GM19025 (cell line): Measurements from ENCODE around the gene MYPOP.
"Not testable (repeated sequence)": the region's sequence is repeated elsewhere in the genome, so short reads cannot be mapped to it uniquely, and the experiment has no call there.

Experiments used
- ATAC-seq: cut with Tn5 transposase; IDR thresholded peaks from one replicate; pipeline ENCODE4 v1.9.1; 2021; ENCODE audit warnings: mild to moderate bottlenecking, low read depth, moderate library complexity; ENCODE audit not compliant: unreplicated experiment

MYPOP gene

GRCh38 chr19:45883881-45884681 lies 18.3 kb downstream of the MYPOP start:
- ATAC-seq = no peak

GRCh38 chr19:45883586-45883880 lies 18.9 kb downstream of the MYPOP start:
- ATAC-seq = no peak

- no peak for ATAC-seq
These were observed 19.5 kb downstream of the MYPOP start for GRCh38 chr19:45882652-45883585.

- ATAC-seq = no peak
These were observed 20.4 kb downstream of the MYPOP start for GRCh38 chr19:45881909-45882528.

- no peak for ATAC-seq
These were observed 21.1 kb downstream of the MYPOP start for GRCh38 chr19:45881082-45881908.

- ATAC-seq = no peak
These were observed 22.4 kb downstream of the MYPOP start for GRCh38 chr19:45879971-45880370.

- ATAC-seq = no peak
These were observed 23.4 kb downstream of the MYPOP start for GRCh38 chr19:45879055-45879454.

GRCh38 chr19:45878043-45878794 lies 24.2 kb downstream of the MYPOP start:
- ATAC-seq = no peak

- ATAC-seq = no peak
These were observed 25.8 kb downstream of the MYPOP start for GRCh38 chr19:45876411-45877197.

GRCh38 chr19:45876161-45876410 lies 26.3 kb downstream of the MYPOP start:
- no peak for ATAC-seq

- no peak for ATAC-seq
These were observed 27.8 kb downstream of the MYPOP start for GRCh38 chr19:45874620-45874966.

- no peak for ATAC-seq
These were observed 29.1 kb downstream of the MYPOP start for GRCh38 chr19:45873219-45873772.

- ATAC-seq = no peak
These were observed 30.1 kb downstream of the MYPOP start for GRCh38 chr19:45872095-45872919.

- no peak for ATAC-seq
These were observed 31.6 kb downstream of the MYPOP start for GRCh38 chr19:45870798-45871197.

- not testable (repeated sequence) for ATAC-seq
These were observed 35.2 kb downstream of the MYPOP start for GRCh38 chr19:45867241-45867640.

- ATAC-seq = no peak
These were observed 35.8 kb downstream of the MYPOP start for GRCh38 chr19:45866400-45867176.

GRCh38 chr19:45865269-45865948 lies 37.0 kb downstream of the MYPOP start:
- ATAC-seq = no peak
